Cardiac fibroblast (primary cell): ENCODE results near the gene ZBTB20.

Experiments used
- DNase-seq, 2 donors: peaks; one replicate each; pipeline versions ENCODE4 v3.0.0 to v3.0.0-alpha.2; 2010; ENCODE audit warnings: low read depth in 2 of 2
- H3K4me3 ChIP-seq, 2 donors: replicated peaks in 1 of 2; 1 replicate in 1 of 2; 2 replicates in 1 of 2; pipeline ENCODE4 v1.5.1; 2011; ENCODE audit warnings: low read depth in 2 of 2, low read length in 2 of 2, mild to moderate bottlenecking in 2 of 2, moderate library complexity in 1 of 2
- CTCF ChIP-seq: IDR thresholded peaks from one replicate; pipeline ENCODE4 v1.5.1; 2011; ENCODE audit warnings: low read depth, mild to moderate bottlenecking, low read length, inconsistent platforms

The ZBTB20 gene

GRCh38 chr3:114420072-114420471 is 727.0 kb downstream of the ZBTB20 start:
- DNase-seq = no peak

GRCh38 chr3:114418724-114419543 is 728.2 kb downstream of the ZBTB20 start:
- peak overlapping the region in 1 of 2 donors; percentile 12 for H3K4me3 ChIP-seq
- DNase-seq = peak; percentile 93 to 96
- TF ChIP-seq CTCF = peak; percentile 66

More at GRCh38 chr3:114420072-114420471, 727.0 kb downstream of the ZBTB20 start:
- H3K4me3 ChIP-seq = no peak overlapping the region
- no peak for TF ChIP-seq CTCF

GRCh38 chr3:114418107-114418506 is 729.0 kb downstream of the ZBTB20 start:
- TF ChIP-seq CTCF = no peak
- peak in 1 of 2 donors; percentile 61 for DNase-seq
- H3K4me3 ChIP-seq = no peak overlapping the region

- no peak for DNase-seq
- H3K4me3 ChIP-seq = no peak overlapping the region
- TF ChIP-seq CTCF = no peak
Observed at GRCh38 chr3:114417675-114418074, 729.4 kb downstream of the ZBTB20 start.

GRCh38 chr3:114417265-114417664 is 729.8 kb downstream of the ZBTB20 start:
- no peak overlapping the region for H3K4me3 ChIP-seq
- DNase-seq = no peak
- no peak for TF ChIP-seq CTCF

- no peak for TF ChIP-seq CTCF
- H3K4me3 ChIP-seq = no peak overlapping the region
- DNase-seq = peak; percentile 49 to 81
Observed at GRCh38 chr3:114411811-114412803, 735.0 kb downstream of the ZBTB20 start.
